ENCODE data around the gene ARPC5. TPM values are rescaled to one million over a fixed set of nuclear protein-coding genes. Genes with fewer than 3 reads are reported as not detected.
A peak's percentile ranks its signal among the peaks of the same experiment; 100 is the strongest.

The ARPC5 gene
- total and polyA plus RNA-seq, 9 of the 15 experiments (the other 6 are each of a cell fraction or from before 2014, with no cell fraction given): 71.8 to 150 (median 91.6) TPM

GRCh38 chr1:183593356-183593755, 42.2 kb downstream of the ARPC5 start:
- H3K4me1 ChIP-seq (replicated peaks in 1 of 2; ENCODE audit: control insufficient read depth in 2 of 2, insufficient read depth in 2 of 2, low read length in 2 of 2): no peaks in the 10 kb centered on the region
- POLR2A ChIA-PET: interaction anchor here (0.9 kb wide), 1 partner anchor 13 kb away, joined by 3 read pairs; no protein-coding TSS in a partner anchor
- DNase-seq (ENCODE audit: extremely low read depth in 1 of 4, low spot score in 3 of 4) (no peak), FAIRE-seq (no peak), ATAC-seq (no peak)
- intact Hi-C loops (cut with micrococcal nuclease) (no loop called here), in situ Hi-C loops (cut with MboI) (no loop called here)
- peak; percentile 37; the same call in 1 of the 2 replicates for TF ChIP-seq SPI1 (IDR thresholded peaks at IDR 0.05; ENCODE audit: borderline replicate concordance, low read depth, low read length)
- no peak for TF ChIP-seq PKNOX1 (IDR thresholded peaks at IDR 0.05)
- WGBS (ENCODE audit: insufficient coverage, low coverage, missing lambda C conversion rate): 0% methylated on average over 3 of the region's 3 CpGs
- no peaks in the 10 kb centered on the region for H3K36me3 ChIP-seq (ENCODE audit: control insufficient read depth, insufficient read depth, low read length)
- no peak overlapping the region for H3K9ac ChIP-seq (ENCODE audit: insufficient read depth in 1 of 2, low read depth in 2 of 2, low read length in 2 of 2)
- no peak overlapping the region for H3K4me2 ChIP-seq (ENCODE audit: insufficient read depth, low read length)
- H2AFZ ChIP-seq (ENCODE audit: low read depth, low read length): no peak overlapping the region
- H3K9me3 ChIP-seq (replicated peaks; ENCODE audit: control insufficient read depth, insufficient read depth, low read depth, low read length): no peaks in the 10 kb centered on the region
- no peak overlapping the region for H3K27ac ChIP-seq (ENCODE audit: extremely low read depth, low read depth, low read length)
- no peaks in the 10 kb centered on the region for H3K9me1 ChIP-seq (ENCODE audit: control insufficient read depth, insufficient read depth, low read length)
- H3K4me3 ChIP-seq: no peak overlapping the region
- H3K79me2 ChIP-seq (ENCODE audit: control insufficient read depth, insufficient read depth, low read length): no peaks in the 10 kb centered on the region
- H4K20me1 ChIP-seq (replicated peaks; ENCODE audit: control insufficient read depth, insufficient read depth, low read length): no peaks in the 10 kb centered on the region
- CTCF ChIA-PET (ENCODE audit: low intra/inter-chr PET ratio): no interaction called here
- no TSS peak for BruUV-seq (replicated peaks)
- peaks cover 26 to 57% of the 10 kb centered on the region in 2 experiments for H3K27me3 ChIP-seq (ENCODE audit: control insufficient read depth in 2 of 2, insufficient read depth in 2 of 2, low read length in 2 of 2)

- CTCF ChIA-PET (ENCODE audit: low intra/inter-chr PET ratio): interaction anchor here (0.8 kb wide), 1 partner anchor 30 kb away, joined by 4 read pairs; no protein-coding TSS in a partner anchor
- DNase-seq (ENCODE audit: extremely low read depth in 1 of 4, low spot score in 3 of 4) (no peak), ATAC-seq (no peak; the same call in 2 of the 3 replicates), FAIRE-seq (no peak)
- WGBS (ENCODE audit: insufficient coverage, low coverage, missing lambda C conversion rate): 11% methylated on average over 7 of the region's 7 CpGs
- Histone ChIP-seq H3K9me1 (ENCODE audit: control insufficient read depth, insufficient read depth, low read length) (no peaks in the 10 kb centered on the region), H4K20me1 (replicated peaks; ENCODE audit: control insufficient read depth, insufficient read depth, low read length) (no peaks in the 10 kb centered on the region), H3K27me3 (ENCODE audit: control insufficient read depth in 2 of 2, insufficient read depth in 2 of 2, low read length in 2 of 2) (peaks cover 26 to 55% of the 10 kb centered on the region in 2 experiments), H3K4me1 (replicated peaks in 1 of 2; ENCODE audit: control insufficient read depth in 2 of 2, insufficient read depth in 2 of 2, low read length in 2 of 2) (no peaks in the 10 kb centered on the region), H2AFZ (ENCODE audit: low read depth, low read length) (no peak overlapping the region), H3K9me3 (replicated peaks; ENCODE audit: control insufficient read depth, insufficient read depth, low read depth, low read length) (no peaks in the 10 kb centered on the region), H3K9ac (ENCODE audit: insufficient read depth in 1 of 2, low read depth in 2 of 2, low read length in 2 of 2) (no peak overlapping the region), H3K4me3 (no peak overlapping the region), H3K79me2 (ENCODE audit: control insufficient read depth, insufficient read depth, low read length) (no peaks in the 10 kb centered on the region), H3K27ac (ENCODE audit: extremely low read depth, low read depth, low read length) (no peak overlapping the region), H3K36me3 (ENCODE audit: control insufficient read depth, insufficient read depth, low read length) (no peaks in the 10 kb centered on the region), H3K4me2 (ENCODE audit: insufficient read depth, low read length) (no peak overlapping the region)
- POLR2A ChIA-PET: interaction anchor here (0.9 kb wide), 1 partner anchor 13 kb away, joined by 3 read pairs; no protein-coding TSS in a partner anchor
- in situ Hi-C loops (cut with MboI) (no loop called here), intact Hi-C loops (cut with micrococcal nuclease) (no loop called here)
- no TSS peak for BruUV-seq (replicated peaks)
- peak in 1 of 2 experiments; percentile 85; a peak in 2 of 4 replicates for TF ChIP-seq MCM7 (IDR thresholded peaks at IDR 0.05)
- TF ChIP-seq SPI1 (IDR thresholded peaks at IDR 0.05; ENCODE audit: borderline replicate concordance, low read depth, low read length): peak; percentile 34; the same call in 1 of the 2 replicates
- peak; percentile 53; the same call in 1 of the 2 replicates for TF ChIP-seq MCM3 (IDR thresholded peaks at IDR 0.05)
- no peak for TF ChIP-seq MYC (IDR thresholded peaks at IDR 0.05; ENCODE audit: low read depth, low read length)
- no peak for TF ChIP-seq MYC (CRISPR knock-in tag; IDR thresholded peaks at IDR 0.05; ENCODE audit: borderline replicate concordance, low read depth)
- TF ChIP-seq CREB5 (CRISPR knock-in tag; IDR thresholded peaks at IDR 0.05): no peak
- no peak for TF ChIP-seq PATZ1 (CRISPR knock-in tag; IDR thresholded peaks at IDR 0.05; ENCODE audit: borderline replicate concordance)
Measured at GRCh38 chr1:183592733-183593132, 42.9 kb downstream of the ARPC5 start.

Measured in K562 (cell line).